Endothelial cell of umbilical vein (primary cell): ENCODE data around the gene NR2F2. TPM values are rescaled to one million over a fixed set of nuclear protein-coding genes. Genes with fewer than 3 reads are reported as not detected.

Source experiments
- BruUV-seq: library from RNA; stranded (reverse); fragments of 400-500 nt; replicated peaks from 2 replicates; lab custom pipeline; 2021; lab: Mats Ljungman, UMichigan
- CTCF ChIA-PET: fragments of 300-600, 350-600 bp; sonication (Branson Sonifier 250); formaldehyde crosslinking; loops from one replicate; lab custom pipeline; 2021; ENCODE audit warnings: antibody characterized with exemption, inconsistent platforms; lab: Charles Lee
- POLR2A ChIA-PET: fragments of 300-600, 350-600 bp; sonication (Branson Sonifier 250); formaldehyde crosslinking; loops from one replicate; lab custom pipeline; 2021; ENCODE audit warnings: antibody characterized with exemption, inconsistent platforms; lab: Charles Lee
- DNase-seq: peaks from one replicate; pipeline ENCODE4 v3.0.0-alpha.2; 2011; ENCODE audit warnings: low read depth, low spot score
- FAIRE-seq: peaks from 2 replicates; lab custom pipeline; 2011; peaks lifted over from hg19 to GRCh38; lab: Jason Lieb, UNC
- H2AFZ ChIP-seq: 2 replicates; pipeline ENCODE4 v1.6.0; 2012; ENCODE audit warnings: low read depth, low read length, control low read depth, inconsistent platforms
- H3K27ac ChIP-seq: 2 replicates; pipeline ENCODE4 v1.5.1; 2011; ENCODE audit warnings: low read depth, mild to moderate bottlenecking, control low read depth, low read length, moderate library complexity; ENCODE audit not compliant: insufficient read depth
- H3K27me3 ChIP-seq, 2 experiments: 2 replicates each; pipeline versions ENCODE4 v1.6.0 to v1.6.1; 2011; ENCODE audit warnings: low read length in 2 of 2, mixed read lengths in 1 of 2; ENCODE audit not compliant: control insufficient read depth in 2 of 2, insufficient read depth in 2 of 2
- H3K36me3 ChIP-seq, 2 experiments: 2 replicates in 1 of 2; 3 replicates in 1 of 2; pipeline ENCODE4 v1.5.1; 2011; ENCODE audit warnings: low read length in 2 of 2, mild to moderate bottlenecking in 1 of 2, moderate library complexity in 1 of 2; ENCODE audit not compliant: control insufficient read depth in 2 of 2, insufficient read depth in 2 of 2; ENCODE audit errors: extremely low read depth in 1 of 2
- H3K4me1 ChIP-seq: 3 replicates; pipeline ENCODE4 v1.5.1; 2011; ENCODE audit warnings: mild to moderate bottlenecking, low read length; ENCODE audit not compliant: control insufficient read depth, insufficient read depth; ENCODE audit errors: extremely low read depth
- H3K4me2 ChIP-seq: 2 replicates; pipeline ENCODE4 v1.6.1; 2011; ENCODE audit warnings: low read length, control low read depth, mixed read lengths; ENCODE audit not compliant: insufficient read depth
- H3K4me3 ChIP-seq, 3 experiments: fragments of 200-600 bp in 1 of 3; sonication (generic), shearing (Covaris generic) in 1 of 3; replicated peaks in 1 of 3; 2 replicates each; pipeline ENCODE4 v1.5.1; 2011 to 2016; ENCODE audit warnings: control low read depth in 3 of 3, low read length in 3 of 3, mild to moderate bottlenecking in 2 of 3, inconsistent platforms in 1 of 3, low read depth in 1 of 3, moderate library complexity in 1 of 3; ENCODE audit not compliant: insufficient read depth in 1 of 3
- H3K79me2 ChIP-seq: 2 replicates; pipeline ENCODE4 v1.6.0; 2012; ENCODE audit warnings: low read length, inconsistent platforms; ENCODE audit not compliant: control insufficient read depth, insufficient read depth
- H3K9ac ChIP-seq: replicated peaks from 2 replicates; pipeline ENCODE3; 2011; ENCODE audit warnings: low read length, control low read depth; ENCODE audit not compliant: insufficient read depth; ENCODE audit errors: extremely low read depth
- H3K9me1 ChIP-seq: replicated peaks from 3 replicates; pipeline ENCODE4 v1.6.0; 2011; ENCODE audit warnings: mild to moderate bottlenecking, low read length; ENCODE audit not compliant: control insufficient read depth, insufficient read depth; ENCODE audit errors: extremely low read depth
- H3K9me3 ChIP-seq: replicated peaks from 2 replicates; pipeline ENCODE4 v1.5.1; 2012; ENCODE audit warnings: low read length, inconsistent platforms; ENCODE audit not compliant: control insufficient read depth, insufficient read depth
- H4K20me1 ChIP-seq: replicated peaks from 2 replicates; pipeline ENCODE3; 2011; ENCODE audit warnings: mild to moderate bottlenecking, low read length; ENCODE audit not compliant: control insufficient read depth, insufficient read depth; ENCODE audit errors: extremely low read depth
- FOS ChIP-seq: IDR thresholded peaks from 2 replicates; pipeline ENCODE4 v1.6.1; 2011; ENCODE audit warnings: mild to moderate bottlenecking, low read length, moderate library complexity, borderline replicate concordance; ENCODE audit not compliant: insufficient read depth
- GATA2 ChIP-seq: IDR thresholded peaks from 2 replicates; pipeline ENCODE4 v1.7.0; 2011; ENCODE audit warnings: low read depth, mild to moderate bottlenecking, moderate library complexity, mixed read lengths, low read length; ENCODE audit not compliant: insufficient read length, insufficient read depth
- POLR2AphosphoS5 ChIP-seq: IDR thresholded peaks from 2 replicates; pipeline ENCODE4 v1.6.1; 2012; ENCODE audit warnings: low read depth, mild to moderate bottlenecking, control low read depth, low read length, moderate library complexity; ENCODE audit not compliant: insufficient read depth
- dilution Hi-C: fragments of 300-500 bp; cut with MboI; formaldehyde crosslinking; loops from one replicate; pipeline ENCODE4 v1.15.0; 2019; ENCODE audit warnings: low sequenced_read_pairs; ENCODE audit not compliant: extremely low pct_ligation_motif_present
- intact Hi-C: fragments of 100-400 bp; cut with micrococcal nuclease; formaldehyde crosslinking; loops from one replicate; pipeline ENCODE4 v1.10.0; 2022
- polyA plus RNA-seq, 4 experiments: library from polyadenylated mRNA; depleted of rRNA in 3 of 4; stranded (reverse) in 3 of 4; unstranded in 1 of 4; fragments of >200 nt; gene quantifications; 2 replicates each; pipeline versions ENCODE4 v1.2.1 to v1.2.3, GENCODE V29; 2011 to 2012; ENCODE audit warnings: missing spikeins in 1 of 4
- total RNA-seq: library from RNA; stranded (reverse); gene quantifications from 2 replicates; pipeline ENCODE4 v1.2.3, GENCODE V29; 2021
- TF ChIP-seq, protein P1 (sequence below): IDR thresholded peaks from 2 replicates; pipeline ENCODE4 v1.6.1; 2011; ENCODE audit not compliant: insufficient read depth, insufficient read length
- TF ChIP-seq, protein P2 (sequence below), 2 donors: IDR thresholded peaks; 1 replicate in 1 of 2; 2 replicates in 1 of 2; pipeline ENCODE4 v1.5.1; 2011; ENCODE audit warnings: low read length in 2 of 2, mild to moderate bottlenecking in 2 of 2, moderate library complexity in 2 of 2, control low read depth in 1 of 2, inconsistent platforms in 1 of 2, low read depth in 1 of 2; ENCODE audit not compliant: insufficient read depth in 1 of 2; ENCODE audit errors: extremely low read depth in 1 of 2

Gene NR2F2
- total and polyA plus RNA-seq, 2 donors (not counting 3 experiments of a cell fraction or from before 2014, with no cell fraction given): 105 to 182 TPM

DNA sequence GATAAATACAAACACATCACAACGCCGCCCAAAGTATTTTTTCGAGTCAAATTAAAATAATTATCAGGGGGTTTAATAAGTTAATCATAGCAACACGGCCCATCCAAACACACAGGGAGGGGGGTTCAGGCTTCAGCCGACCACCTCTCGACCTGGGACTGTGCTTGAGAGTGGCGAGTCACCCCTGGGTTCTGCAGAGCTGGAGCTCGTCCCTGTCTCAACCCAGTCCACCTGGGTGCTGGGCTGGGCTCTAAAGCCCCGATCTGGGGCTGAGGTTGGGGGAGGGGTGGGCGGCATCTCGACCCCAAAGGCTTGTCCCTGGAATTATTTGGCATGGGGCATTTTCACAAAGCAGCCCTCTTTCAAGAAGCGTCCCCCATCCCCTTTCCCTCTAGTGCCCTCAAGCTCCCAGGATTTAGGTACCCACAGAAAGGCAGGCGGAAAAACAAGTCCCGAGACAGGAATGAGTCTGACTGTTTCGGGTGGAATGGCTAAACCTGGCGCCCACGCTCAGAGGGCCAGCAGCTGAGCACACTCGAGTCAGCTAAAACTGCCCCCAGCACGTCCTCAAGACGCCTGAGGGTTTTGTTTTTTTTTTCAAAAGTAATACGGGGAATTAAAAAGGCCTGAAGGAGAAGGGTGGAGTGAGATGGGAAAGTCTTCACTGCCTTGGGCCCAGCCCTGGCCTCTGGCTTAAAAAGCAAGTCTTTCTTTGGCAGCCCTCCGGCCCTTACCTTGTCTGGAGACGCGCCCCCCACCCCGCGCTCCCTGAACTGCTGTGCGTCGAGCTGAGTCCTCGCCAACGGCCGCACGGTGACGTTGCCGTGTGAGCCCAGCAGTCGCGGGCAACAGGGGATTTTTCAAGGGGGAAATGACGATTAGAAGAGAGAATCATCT lies 32.5 kb downstream of the NR2F2 start:
- Histone ChIP-seq H3K9me3 (no peaks in the 10 kb centered on the region), H4K20me1 (no peaks in the 10 kb centered on the region), H2AFZ (no peak overlapping the region), H3K4me3 (no peak overlapping the region), H3K4me1 (peaks cover 29% of the 10 kb centered on the region), H3K9me1 (no peaks in the 10 kb centered on the region), H3K27ac (no peak overlapping the region), H3K36me3 (no peaks in the 10 kb centered on the region), H3K27me3 (no peaks in the 10 kb centered on the region), H3K79me2 (peaks cover 17% of the 10 kb centered on the region), H3K4me2 (no peak overlapping the region), H3K9ac (no peak overlapping the region)
- intact Hi-C loops (no loop called here), dilution Hi-C loops (no loop called here)
- BruUV-seq: no TSS peak
- CTCF ChIA-PET: interaction anchor here (0.6 to 1.7 kb wide), 3 partner anchors 20 to 369 kb away, joined by 3 to 4 read pairs (median 4); no protein-coding TSS in a partner anchor
- FAIRE-seq (no peak), DNase-seq (no peak)
- POLR2A ChIA-PET: no interaction called here
- TF ChIP-seq POLR2AphosphoS5 (no peak), FOS (no peak), GATA2 (no peak)
- TF ChIP-seq, protein P1, sequence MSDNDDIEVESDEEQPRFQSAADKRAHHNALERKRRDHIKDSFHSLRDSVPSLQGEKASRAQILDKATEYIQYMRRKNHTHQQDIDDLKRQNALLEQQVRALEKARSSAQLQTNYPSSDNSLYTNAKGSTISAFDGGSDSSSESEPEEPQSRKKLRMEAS: no peak
- TF ChIP-seq, protein P2, sequence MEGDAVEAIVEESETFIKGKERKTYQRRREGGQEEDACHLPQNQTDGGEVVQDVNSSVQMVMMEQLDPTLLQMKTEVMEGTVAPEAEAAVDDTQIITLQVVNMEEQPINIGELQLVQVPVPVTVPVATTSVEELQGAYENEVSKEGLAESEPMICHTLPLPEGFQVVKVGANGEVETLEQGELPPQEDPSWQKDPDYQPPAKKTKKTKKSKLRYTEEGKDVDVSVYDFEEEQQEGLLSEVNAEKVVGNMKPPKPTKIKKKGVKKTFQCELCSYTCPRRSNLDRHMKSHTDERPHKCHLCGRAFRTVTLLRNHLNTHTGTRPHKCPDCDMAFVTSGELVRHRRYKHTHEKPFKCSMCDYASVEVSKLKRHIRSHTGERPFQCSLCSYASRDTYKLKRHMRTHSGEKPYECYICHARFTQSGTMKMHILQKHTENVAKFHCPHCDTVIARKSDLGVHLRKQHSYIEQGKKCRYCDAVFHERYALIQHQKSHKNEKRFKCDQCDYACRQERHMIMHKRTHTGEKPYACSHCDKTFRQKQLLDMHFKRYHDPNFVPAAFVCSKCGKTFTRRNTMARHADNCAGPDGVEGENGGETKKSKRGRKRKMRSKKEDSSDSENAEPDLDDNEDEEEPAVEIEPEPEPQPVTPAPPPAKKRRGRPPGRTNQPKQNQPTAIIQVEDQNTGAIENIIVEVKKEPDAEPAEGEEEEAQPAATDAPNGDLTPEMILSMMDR (IDR thresholded peaks at IDR 0.05; ENCODE audit: extremely low read depth in 1 of 2, insufficient read depth in 1 of 2, low read depth in 1 of 2, low read length in 2 of 2): no peak
